Ascending aorta (tissue), 2 donors: ENCODE results near the gene SMIM14. TPM values are rescaled to one million over a fixed set of nuclear protein-coding genes. Genes with fewer than 3 reads are reported as not detected.
"Not testable (repeated sequence)": the region's sequence is repeated elsewhere in the genome, so short reads cannot be mapped to it uniquely, and the experiment has no call there.

Source experiments
- DNase-seq, 2 donors: peaks; one replicate each; pipeline ENCODE4 v3.0.0-alpha.2; 2019; ENCODE audit warnings: low spot score in 2 of 2
- H3K27ac ChIP-seq, 2 donors: fragments of 200-600 bp; sonication (generic); one replicate each; pipeline ENCODE4 v1.5.1; 2016 to 2017; ENCODE audit warnings: mild to moderate bottlenecking in 1 of 2
- H3K27me3 ChIP-seq: fragments of 200-600 bp; sonication (generic); one replicate; pipeline ENCODE4 v1.5.1; 2017
- H3K36me3 ChIP-seq, 2 donors: fragments of 200-600 bp; sonication (generic); one replicate each; pipeline ENCODE4 v1.5.1; 2016
- H3K4me1 ChIP-seq, 2 donors: fragments of 200-600 bp; sonication (generic); one replicate each; pipeline ENCODE4 v1.5.1; 2016 to 2017; ENCODE audit warnings: mild to moderate bottlenecking in 1 of 2
- H3K4me3 ChIP-seq, 2 donors: fragments of 200-600 bp; sonication (generic); one replicate each; pipeline ENCODE4 v1.5.1; 2016 to 2017; ENCODE audit warnings: mild to moderate bottlenecking in 1 of 2
- H3K9me3 ChIP-seq, 2 donors: fragments of 200-600 bp; sonication (generic); one replicate each; pipeline ENCODE4 v1.5.1; 2016
- CTCF ChIP-seq, 3 experiments: fragments of 200-600 bp in 2 of 3; fragments of 450-650 bp in 1 of 3; sonication (generic) in 2 of 3; IDR thresholded peaks; one replicate each; pipeline ENCODE4 v1.5.1; 2016 to 2019; ENCODE audit warnings: antibody characterized with exemption in 3 of 3, mild to moderate bottlenecking in 1 of 3, moderate library complexity in 1 of 3
- intact Hi-C: fragments of 100-400 bp; cut with DNase I; formaldehyde crosslinking; loops from one replicate; pipeline ENCODE4 v1.15.1; 2023
- total RNA-seq: library from RNA; depleted of rRNA; stranded (reverse); fragments of >200 nt; gene quantifications from one replicate; pipeline ENCODE4 v1.1.0, GENCODE V29; 2016

Gene SMIM14
- total RNA-seq, 1 donor from 2014 or later, result 48.2 TPM

DNA sequence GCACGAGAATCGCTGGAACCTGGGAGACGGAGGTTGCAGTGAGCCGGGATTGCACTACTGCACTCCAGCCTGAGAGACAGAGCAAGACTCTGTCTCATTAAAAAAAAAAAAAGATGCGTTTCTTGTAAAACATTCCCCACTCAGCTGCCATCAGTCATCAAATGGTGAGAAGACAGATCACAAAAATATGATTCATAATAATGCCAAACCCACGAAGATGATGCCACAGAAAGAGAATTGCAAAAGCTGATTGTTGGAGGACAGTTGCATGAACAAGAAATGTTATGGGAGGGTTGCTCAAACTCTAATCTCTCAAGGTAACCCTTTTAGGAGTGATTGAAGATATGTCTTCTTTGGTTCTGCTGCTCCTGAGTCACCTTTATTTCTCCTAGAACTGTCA, 21.4 kb upstream of the SMIM14 start:
- TF ChIP-seq CTCF (IDR thresholded peaks at IDR 0.05), result no peak
- DNase-seq, result no peak
- Histone ChIP-seq H3K27me3 (no peaks in the 10 kb centered on the region), H3K27ac (no peak overlapping the region), H3K4me3 (no peak overlapping the region), H3K36me3 (no peaks in the 10 kb centered on the region), H3K9me3 (no peaks in the 10 kb centered on the region), H3K4me1 (no peaks in the 10 kb centered on the region)
- intact Hi-C loops, result no loop called here

- intact Hi-C loops, result loop anchor here (1.0 kb wide), 1 partner anchor 189 kb away; no protein-coding TSS in a partner anchor
- peak in 2 of 3 experiments; percentile 58 to 66 for TF ChIP-seq CTCF (IDR thresholded peaks at IDR 0.05)
- no peaks in the 10 kb centered on the region for H3K36me3 ChIP-seq
- no peak for DNase-seq
- no peak overlapping the region for H3K27ac ChIP-seq
- H3K27me3 ChIP-seq, result no peaks in the 10 kb centered on the region
- no peaks in the 10 kb centered on the region for H3K9me3 ChIP-seq
- no peaks in the 10 kb centered on the region for H3K4me1 ChIP-seq
- H3K4me3 ChIP-seq, result no peak overlapping the region
These were observed 20.1 kb upstream of the SMIM14 start for GRCh38 chr4:39658756-39659155.

DNA sequence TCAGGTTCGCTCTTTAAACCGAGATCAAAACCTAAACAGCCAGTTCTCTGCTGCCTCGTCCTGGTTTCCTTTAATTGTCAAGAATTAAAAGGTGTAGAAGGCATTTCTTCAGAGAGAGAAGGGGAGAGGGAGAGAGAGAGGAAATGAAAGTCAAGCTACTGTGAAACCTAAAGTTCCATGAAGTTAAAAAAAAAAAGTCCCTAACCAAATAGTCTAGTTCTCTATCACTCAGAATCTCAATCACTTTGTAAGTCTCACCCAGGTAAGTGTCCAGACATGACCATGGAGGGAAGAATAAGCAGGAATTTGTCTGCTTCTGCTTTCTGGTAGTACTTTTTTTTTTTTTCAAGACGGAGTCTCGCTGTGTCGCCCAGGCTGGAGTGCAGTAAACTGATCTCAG, 18.8 kb upstream of the SMIM14 start:
- intact Hi-C loops, result no loop called here
- no peaks in the 10 kb centered on the region for H3K36me3 ChIP-seq
- H3K4me1 ChIP-seq, result no peaks in the 10 kb centered on the region
- H3K27ac ChIP-seq, result no peak overlapping the region
- no peaks in the 10 kb centered on the region for H3K27me3 ChIP-seq
- no peaks in the 10 kb centered on the region for H3K9me3 ChIP-seq
- DNase-seq, result no peak
- no peak for TF ChIP-seq CTCF (IDR thresholded peaks at IDR 0.05)
- no peak overlapping the region for H3K4me3 ChIP-seq

DNA sequence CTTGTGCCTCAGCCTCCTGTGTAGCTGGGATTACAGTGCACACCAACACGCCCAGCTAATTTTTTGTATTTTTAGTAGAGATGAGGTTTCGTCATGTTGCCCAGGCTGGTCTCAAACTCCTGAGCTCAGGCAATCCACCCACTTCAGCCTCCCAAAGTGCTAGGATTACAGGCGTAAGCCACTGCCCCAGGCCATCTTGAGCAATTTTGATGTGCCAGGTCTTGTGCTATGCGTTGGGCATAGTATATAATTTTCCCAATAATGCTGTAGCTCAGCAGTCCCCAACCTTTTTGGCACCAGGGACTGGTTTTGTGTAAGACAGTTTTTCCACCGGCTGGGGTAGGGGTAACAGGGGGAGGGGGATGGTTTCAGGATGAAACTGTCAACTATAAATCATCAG, 18.0 kb upstream of the SMIM14 start:
- intact Hi-C loops, DNase-seq, H3K36me3 ChIP-seq, H3K4me3 ChIP-seq, H3K27ac ChIP-seq, H3K4me1 ChIP-seq, H3K27me3 ChIP-seq, H3K9me3 ChIP-seq: not testable (repeated sequence)

GRCh38 chr4:39655876-39656275, 17.2 kb upstream of the SMIM14 start:
- intact Hi-C loops, result no loop called here
- Histone ChIP-seq H3K9me3 (no peaks in the 10 kb centered on the region), H3K4me1 (no peaks in the 10 kb centered on the region), H3K27ac (no peak overlapping the region), H3K36me3 (no peaks in the 10 kb centered on the region), H3K4me3 (no peak overlapping the region), H3K27me3 (no peaks in the 10 kb centered on the region)
- no peak for TF ChIP-seq CTCF (IDR thresholded peaks at IDR 0.05)
- DNase-seq, result no peak

- no peak overlapping the region for H3K4me3 ChIP-seq
- no peaks in the 10 kb centered on the region for H3K9me3 ChIP-seq
- H3K36me3 ChIP-seq, result no peaks in the 10 kb centered on the region
- no peak overlapping the region for H3K27ac ChIP-seq
- no peaks in the 10 kb centered on the region for H3K4me1 ChIP-seq
- no peak for TF ChIP-seq CTCF (IDR thresholded peaks at IDR 0.05)
- no peak for DNase-seq
- H3K27me3 ChIP-seq, result no peaks in the 10 kb centered on the region
- intact Hi-C loops, result no loop called here
These were observed 16.5 kb upstream of the SMIM14 start for GRCh38 chr4:39655211-39655610.

- H3K27me3 ChIP-seq, H3K9me3 ChIP-seq, H3K4me1 ChIP-seq, H3K36me3 ChIP-seq, DNase-seq, H3K4me3 ChIP-seq, H3K27ac ChIP-seq, intact Hi-C loops: not testable (repeated sequence)
These were observed 12.9 kb upstream of the SMIM14 start for GRCh38 chr4:39651586-39651985.
